Gastroesophageal sphincter (tissue), 4 donors: Measurements from ENCODE around the gene PRX. TPM values are rescaled to one million over a fixed set of nuclear protein-coding genes. Genes with fewer than 3 reads are reported as not detected.

ENCODE experiments used
- ATAC-seq: fragments of 150-250 bp; one replicate; pipeline ENCODE4 v1.9.1; 2016; ENCODE audit warnings: mild to moderate bottlenecking, moderate library complexity
- H3K27ac ChIP-seq, 4 donors: fragments of 200-600 bp; sonication (generic) in 3 of 4; 1 replicate in 3 of 4; 2 replicates in 1 of 4; pipeline ENCODE4 v1.5.1; 2016 to 2019
- H3K27me3 ChIP-seq: fragments of 200-600 bp; sonication (generic); one replicate; pipeline ENCODE4 v1.5.1; 2019
- H3K36me3 ChIP-seq, 2 donors: fragments of 200-600 bp; sonication (generic); one replicate each; pipeline ENCODE4 v1.5.1; 2019; ENCODE audit warnings: control low read depth in 1 of 2
- H3K4me1 ChIP-seq, 3 donors: fragments of 200-600 bp; sonication (generic); 1 replicate in 2 of 3; 2 replicates in 1 of 3; pipeline ENCODE4 v1.5.1; 2016 to 2019; ENCODE audit warnings: control low read depth in 2 of 3
- H3K4me3 ChIP-seq, 2 donors: fragments of 200-600 bp; sonication (generic); one replicate each; pipeline ENCODE4 v1.5.1; 2019; ENCODE audit warnings: mild to moderate bottlenecking in 1 of 2, moderate library complexity in 1 of 2
- H3K9me3 ChIP-seq, 3 donors: fragments of 200-600 bp; sonication (generic); one replicate each; pipeline ENCODE4 v1.5.1; 2017 to 2019; ENCODE audit warnings: control low read depth in 2 of 3
- CTCF ChIP-seq, 4 experiments: fragments of 200-600 bp in 2 of 4; fragments of 450-650 bp in 2 of 4; sonication (generic) in 1 of 4; IDR thresholded peaks; one replicate each; pipeline ENCODE4 v1.5.1; 2017 to 2019; ENCODE audit warnings: antibody characterized with exemption in 4 of 4, mild to moderate bottlenecking in 2 of 4, moderate library complexity in 2 of 4
- EP300 ChIP-seq: sonication (generic); formaldehyde crosslinking; IDR thresholded peaks from one replicate; pipeline ENCODE4 v1.6.1; 2017; ENCODE audit warnings: antibody characterized with exemption, mild to moderate bottlenecking
- POLR2A ChIP-seq, 2 donors: fragments of 450-650 bp; IDR thresholded peaks; one replicate each; pipeline ENCODE4 v1.6.1; 2017; ENCODE audit warnings: antibody characterized with exemption in 2 of 2, mild to moderate bottlenecking in 2 of 2, moderate library complexity in 1 of 2
- POLR2AphosphoS5 ChIP-seq: sonication (generic); formaldehyde crosslinking; IDR thresholded peaks from one replicate; pipeline ENCODE4 v1.6.1; 2017; ENCODE audit warnings: antibody characterized with exemption
- WGBS, 2 donors: methylation state at CpG; one replicate each; pipeline ENCODE4 v1.1.5; 2018; ENCODE audit warnings: low coverage in 1 of 2; 5-methylcytosine and 5-hydroxymethylcytosine counted together
- total RNA-seq, 4 donors: library from RNA; depleted of rRNA; stranded (reverse); fragments of >200 nt; gene quantifications; one replicate each; pipeline ENCODE4 v1.1.0, GENCODE V29; 2016

PRX gene
- total RNA-seq, 4 donors from 2014 or later: 4.5 to 12.7 (median 6.7) TPM

- Histone ChIP-seq H3K4me3 (no peak overlapping the region), H3K27ac (no peak overlapping the region), H3K4me1 (peaks cover 0 to 2% (median 0%) of the 10 kb centered on the region in 3 donors), H3K36me3 (peaks cover 0 to 76% of the 10 kb centered on the region in 2 donors), H3K27me3 (no peaks in the 10 kb centered on the region), H3K9me3 (no peaks in the 10 kb centered on the region)
- 92 to 100% methylated on average over 3 to 4 of the region's 4 CpGs for WGBS, 2 donors
- TF ChIP-seq POLR2A (IDR thresholded peaks at IDR 0.05) (no peak), POLR2AphosphoS5 (no peak), EP300 (no peak), CTCF (IDR thresholded peaks at IDR 0.05) (no peak)
- ATAC-seq: no peak
These were observed 37.5 kb upstream of the PRX start for GRCh38 chr19:40450664-40451063.

GRCh38 chr19:40449506-40449905, 36.3 kb upstream of the PRX start:
- Histone ChIP-seq H3K27me3 (no peaks in the 10 kb centered on the region), H3K4me3 (no peak overlapping the region), H3K27ac (no peak overlapping the region), H3K4me1 (peaks cover 0 to 11% (median 0%) of the 10 kb centered on the region in 3 donors), H3K9me3 (no peaks in the 10 kb centered on the region), H3K36me3 (peaks cover 0 to 65% of the 10 kb centered on the region in 2 donors)
- TF ChIP-seq POLR2AphosphoS5: no peak
- no peak for TF ChIP-seq CTCF (IDR thresholded peaks at IDR 0.05)
- no peak for TF ChIP-seq EP300
- WGBS, 2 donors: 90 to 92% methylated on average over 4 of the region's 4 CpGs
- no peak for ATAC-seq

GRCh38 chr19:40446263-40446784, 33.1 kb upstream of the PRX start:
- 67 to 76% methylated on average over 8 of the region's 8 CpGs for WGBS, 2 donors
- H3K4me1 ChIP-seq: peaks cover 0 to 27% (median 13%) of the 10 kb centered on the region in 3 donors
- H3K27me3 ChIP-seq: no peaks in the 10 kb centered on the region
- TF ChIP-seq POLR2AphosphoS5 (no peak), EP300 (no peak), CTCF (IDR thresholded peaks at IDR 0.05) (no peak), POLR2A (IDR thresholded peaks at IDR 0.05) (no peak)
- H3K27ac ChIP-seq: peak overlapping the region in 1 of 4 donors; percentile 97
- no peak overlapping the region for H3K4me3 ChIP-seq
- ATAC-seq: no peak
- peaks cover 0 to 55% of the 10 kb centered on the region in 2 donors for H3K36me3 ChIP-seq
- no peaks in the 10 kb centered on the region for H3K9me3 ChIP-seq

- peaks cover 0 to 55% of the 10 kb centered on the region in 2 donors for H3K36me3 ChIP-seq
- ATAC-seq: no peak
- WGBS, 2 donors: 25 to 43% methylated on average over 4 of the region's 9 CpGs
- peaks cover 0 to 32% (median 18%) of the 10 kb centered on the region in 3 donors for H3K4me1 ChIP-seq
- no peak for TF ChIP-seq CTCF (IDR thresholded peaks at IDR 0.05)
- no peak for TF ChIP-seq EP300
- TF ChIP-seq POLR2AphosphoS5: no peak
- TF ChIP-seq POLR2A (IDR thresholded peaks at IDR 0.05): no peak
- no peaks in the 10 kb centered on the region for H3K9me3 ChIP-seq
- H3K27ac ChIP-seq: peak overlapping the region in 3 of 4 donors; percentile 97 to 98 (median 98)
- no peak overlapping the region for H3K4me3 ChIP-seq
- H3K27me3 ChIP-seq: no peaks in the 10 kb centered on the region
These were observed 32.6 kb upstream of the PRX start for GRCh38 chr19:40445780-40446262.

GRCh38 chr19:40444825-40445312, 31.7 kb upstream of the PRX start:
- Histone ChIP-seq H3K9me3 (no peaks in the 10 kb centered on the region), H3K36me3 (peaks cover 0 to 57% of the 10 kb centered on the region in 2 donors), H3K27ac (peak overlapping the region; percentile 93 to 98 (median 98)), H3K4me3 (peak overlapping the region; percentile 75 to 95), H3K4me1 (peaks cover 0 to 42% (median 18%) of the 10 kb centered on the region in 3 donors), H3K27me3 (no peaks in the 10 kb centered on the region)
- TF ChIP-seq EP300: no peak
- peak in 2 of 4 experiments; percentile 27 to 58 for TF ChIP-seq CTCF (IDR thresholded peaks at IDR 0.05)
- TF ChIP-seq POLR2AphosphoS5: no peak
- WGBS, 2 donors: 0 to 18% methylated on average over 8 to 11 of the region's 18 CpGs
- no peak for ATAC-seq
